Smooth muscle cell of the umbilical artery (primary cell): ENCODE measurements around the gene SEMA4A. TPM values are rescaled to one million over a fixed set of nuclear protein-coding genes. Genes with fewer than 3 reads are reported as not detected.

Experiments
- total RNA-seq: library from RNA; depleted of rRNA; stranded (reverse); fragments of >200 nt; gene quantifications from 2 replicates; pipeline ENCODE4 v1.2.3, GENCODE V29; 2014

SEMA4A gene
- total RNA-seq = 0.55 and 0.59 TPM in 2 replicates

DNA sequence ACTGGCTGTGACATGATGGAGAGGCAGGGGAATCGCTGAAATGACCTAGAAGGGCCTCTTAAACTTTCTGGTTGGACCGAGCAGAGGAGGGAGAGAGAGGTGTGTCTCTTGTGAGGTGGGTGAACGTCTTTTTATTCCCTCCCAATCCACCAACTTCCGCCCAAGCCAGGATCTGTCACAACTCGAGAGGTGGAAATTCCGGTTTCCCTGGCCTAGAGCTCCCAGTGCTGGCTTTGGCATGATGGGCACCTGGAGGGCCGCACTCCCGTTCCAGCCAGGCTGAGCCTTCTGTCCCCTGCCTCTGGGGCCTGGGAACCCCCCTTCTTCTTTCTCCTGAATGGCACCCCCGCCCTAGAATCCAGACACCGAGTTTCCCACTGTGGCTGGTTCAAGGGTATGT lies at the start of gene SEMA4A:
Gene SEMA4A (plus strand): TSS at position 224 of the 400 bp plus-strand sequence. CDS start 994 bp downstream, outside the sequence.

DNA sequence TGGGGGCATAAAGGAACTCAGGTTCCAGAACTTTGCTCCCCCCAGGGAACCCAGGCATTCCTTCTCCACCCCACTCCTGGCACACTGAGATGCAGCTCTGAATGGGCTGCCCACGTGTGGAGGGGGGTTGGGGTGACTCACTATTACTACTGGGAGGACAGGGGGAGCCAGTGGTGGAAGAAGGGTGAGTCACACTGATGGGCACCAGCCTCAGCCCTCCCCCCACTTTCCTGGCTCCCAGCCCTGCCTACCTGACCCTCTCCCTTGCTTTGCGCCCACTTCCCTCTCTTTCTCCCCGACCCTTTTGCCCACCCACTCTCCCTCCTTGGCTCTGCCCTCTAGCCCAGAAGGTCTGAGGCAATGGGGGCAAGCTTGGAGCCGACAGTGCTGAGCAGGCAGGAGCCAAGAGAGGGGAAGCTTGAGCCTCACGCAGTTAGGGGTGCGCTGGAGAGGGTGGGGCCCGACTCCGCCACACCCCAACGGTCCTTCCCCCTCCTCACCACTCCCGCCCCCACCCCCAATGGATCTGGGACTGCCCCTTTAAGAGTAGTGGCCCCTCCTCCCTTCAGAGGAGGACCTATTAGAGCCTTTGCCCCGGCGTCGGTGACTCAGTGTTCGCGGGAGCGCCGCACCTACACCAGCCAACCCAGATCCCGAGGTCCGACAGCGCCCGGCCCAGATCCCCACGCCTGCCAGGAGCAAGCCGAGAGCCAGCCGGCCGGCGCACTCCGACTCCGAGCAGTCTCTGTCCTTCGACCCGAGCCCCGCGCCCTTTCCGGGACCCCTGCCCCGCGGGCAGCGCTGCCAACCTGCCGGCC lies 39.1 kb upstream of the SEMA4A start, which contains the start of gene LMNA:
Gene LMNA (plus strand): TSS at position 611 of the 818 bp plus-strand sequence. CDS start 208 bp downstream, outside the sequence.

DNA sequence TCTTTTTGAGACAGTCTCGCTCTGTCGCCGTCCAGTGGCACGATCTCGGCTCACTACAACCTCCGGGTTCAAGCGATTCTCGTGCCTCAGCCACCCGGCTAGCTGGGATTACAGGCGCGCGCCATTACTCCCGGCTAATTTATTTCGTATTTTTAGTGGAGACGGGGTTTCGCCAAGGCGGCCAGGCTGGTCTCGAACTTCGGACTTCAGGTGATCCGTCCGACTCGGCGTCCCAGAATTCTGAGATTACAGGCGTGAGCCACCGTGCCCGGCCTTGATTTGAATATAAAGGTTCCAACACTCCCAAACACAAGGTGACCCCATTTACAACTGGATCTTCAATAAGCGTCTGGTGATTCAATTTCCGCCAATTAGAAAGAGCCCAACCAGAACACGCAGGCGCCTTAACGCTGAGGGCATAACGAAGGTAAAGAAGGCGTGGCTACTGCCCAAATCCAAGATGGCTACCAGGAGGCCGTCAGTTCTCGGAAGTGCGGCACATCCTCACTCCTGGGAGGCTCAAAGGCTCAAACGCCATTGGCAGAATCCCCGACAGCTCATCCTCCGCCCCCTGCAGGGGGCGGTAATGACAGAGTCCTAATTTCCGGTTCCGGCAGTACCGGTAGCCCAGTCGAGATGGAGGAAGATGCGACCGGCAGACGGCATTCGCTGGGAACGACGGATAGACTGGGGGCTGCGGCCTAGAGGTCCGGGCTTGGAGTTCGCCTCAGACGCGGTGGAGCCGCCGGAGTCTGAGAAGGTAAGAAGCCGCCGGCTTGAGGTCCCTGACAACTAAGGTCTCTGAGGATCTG lies 40.3 kb downstream of the SEMA4A start, which contains the start of gene SLC25A44:
Gene SLC25A44 (plus strand): TSS at position 617 of the 812 bp plus-strand sequence. CDS start 5,744 bp downstream, outside the sequence.

GRCh38 chr1:156212833-156213643 lies 59.7 kb downstream of the SEMA4A start, which contains the start of gene PMF1:
PMF1 (plus strand) TSS chr1:156213007; CDS start chr1:156213016, 9 bp downstream.

Other genes with a start within 250 kb of the SEMA4A start
- 51.5 and 55.8 TPM in 2 replicates for gene RIT1, start 242.2 kb upstream of the SEMA4A start, total RNA-seq
- gene KHDC4, start 219.2 kb upstream of the SEMA4A start, total RNA-seq = 32.1 and 32.8 TPM in 2 replicates
- 0.30 TPM in 1 of 2 replicates, not detected in the other for gene RXFP4, start 211.9 kb upstream of the SEMA4A start, total RNA-seq
- 90.3 and 107 TPM in 2 replicates for gene ARHGEF2, start 175.0 kb upstream of the SEMA4A start, total RNA-seq
- gene SSR2, start 132.6 kb upstream of the SEMA4A start, total RNA-seq = 606 and 1,121 TPM in 2 replicates
- 10.7 and 19.0 TPM in 2 replicates for gene UBQLN4, start 99.8 kb upstream of the SEMA4A start, total RNA-seq
- 32.4 and 57.6 TPM in 2 replicates for gene LAMTOR2, start 98.8 kb upstream of the SEMA4A start, total RNA-seq
- not detected in 2 replicates for gene RAB25, start 92.4 kb upstream of the SEMA4A start, total RNA-seq
- 3.3 and 7.4 TPM in 2 replicates for gene MEX3A, start 71.1 kb upstream of the SEMA4A start, total RNA-seq
- 365 and 755 TPM in 2 replicates for gene LMNA, start 38.9 kb upstream of the SEMA4A start, total RNA-seq
- gene SLC25A44, start 40.5 kb downstream of the SEMA4A start, total RNA-seq = 8.0 and 12.7 TPM in 2 replicates
- gene PMF1, start 59.4 kb downstream of the SEMA4A start, total RNA-seq = 22.0 and 22.9 TPM in 2 replicates
- 0.59 TPM in 1 of 2 replicates, not detected in the other for gene BGLAP, start 88.6 kb downstream of the SEMA4A start, total RNA-seq
- 0.28 and 0.59 TPM in 2 replicates for gene PAQR6, start 94.5 kb downstream of the SEMA4A start, total RNA-seq
- gene SMG5, start 129.2 kb downstream of the SEMA4A start, total RNA-seq = 43.7 and 73.2 TPM in 2 replicates
- 1.3 and 2.1 TPM in 2 replicates for gene TMEM79, start 130.7 kb downstream of the SEMA4A start, total RNA-seq
- 37.5 and 60.3 TPM in 2 replicates for gene GLMP, start 142.1 kb downstream of the SEMA4A start, total RNA-seq
- 0.28 TPM in 1 of 2 replicates, not detected in the other for gene VHLL, start 145.7 kb downstream of the SEMA4A start, total RNA-seq
- 501 and 510 TPM in 2 replicates for gene CCT3, start 184.7 kb downstream of the SEMA4A start, total RNA-seq
- not detected in 2 replicates for gene TSACC, start 184.9 kb downstream of the SEMA4A start, total RNA-seq
- not detected in 2 replicates for gene RHBG, start 215.6 kb downstream of the SEMA4A start, total RNA-seq